Uterus (tissue), 4 donors: ENCODE measurements around the gene BSPH1. TPM values are rescaled to one million over a fixed set of nuclear protein-coding genes. Genes with fewer than 3 reads are reported as not detected.

ENCODE experiments used
- DNase-seq, 2 donors: peaks; one replicate each; pipeline ENCODE4 v3.0.0-alpha.2; 2019 to 2020
- H3K27ac ChIP-seq, 2 donors: fragments of 200-600 bp; sonication (generic); 1 replicate in 1 of 2; 2 replicates in 1 of 2; pipeline ENCODE4 v1.5.1; 2016 to 2018
- H3K27me3 ChIP-seq, 2 donors: fragments of 200-600 bp; sonication (generic); one replicate each; pipeline ENCODE4 v1.5.1; 2018 to 2019; ENCODE audit warnings: control low read depth in 1 of 2
- H3K36me3 ChIP-seq, 2 donors: fragments of 200-600 bp; sonication (generic); one replicate each; pipeline ENCODE4 v1.5.1; 2019; ENCODE audit warnings: control low read depth in 1 of 2
- H3K4me1 ChIP-seq, 2 donors: fragments of 200-600 bp; sonication (generic); one replicate each; pipeline ENCODE4 v1.5.1; 2018 to 2019; ENCODE audit warnings: control low read depth in 1 of 2
- H3K4me3 ChIP-seq, 2 donors: fragments of 200-600 bp; sonication (generic); 1 replicate in 1 of 2; 2 replicates in 1 of 2; pipeline ENCODE4 v1.5.1; 2018 to 2019; ENCODE audit warnings: mild to moderate bottlenecking in 1 of 2
- H3K9me3 ChIP-seq, 2 donors: fragments of 200-600 bp; sonication (generic); one replicate each; pipeline ENCODE4 v1.5.1; 2019; ENCODE audit warnings: control low read depth in 1 of 2
- POLR2A ChIP-seq, 2 donors: fragments of 450-650 bp; IDR thresholded peaks; one replicate each; pipeline ENCODE4 v1.6.1; 2016; ENCODE audit warnings: antibody characterized with exemption in 2 of 2, mild to moderate bottlenecking in 1 of 2, moderate library complexity in 1 of 2
- intact Hi-C: fragments of 100-400 bp; cut with DNase I; formaldehyde crosslinking; loops from one replicate; pipeline ENCODE4 v1.15.1; 2023; ENCODE audit warnings: low total_unique reads
- total RNA-seq, 4 donors: library from RNA; depleted of rRNA in 3 of 4; stranded (reverse); fragments of >200 nt in 3 of 4; gene quantifications; one replicate each; pipeline versions ENCODE4 v1.1.0 to v1.2.4, GENCODE V29; 2014 to 2023
- TF ChIP-seq, protein P1 (sequence below), 4 experiments: fragments of 200-600 bp in 2 of 4; fragments of 450-650 bp in 2 of 4; sonication (generic) in 2 of 4; IDR thresholded peaks; one replicate each; pipeline ENCODE4 v1.5.1; 2016 to 2019; ENCODE audit warnings: antibody characterized with exemption in 4 of 4, mild to moderate bottlenecking in 2 of 4, moderate library complexity in 1 of 4
- donor health status: DM: yes; HTN: yes; CAD: no.

The BSPH1 gene
- total RNA-seq, 4 donors from 2014 or later: not detected

DNA sequence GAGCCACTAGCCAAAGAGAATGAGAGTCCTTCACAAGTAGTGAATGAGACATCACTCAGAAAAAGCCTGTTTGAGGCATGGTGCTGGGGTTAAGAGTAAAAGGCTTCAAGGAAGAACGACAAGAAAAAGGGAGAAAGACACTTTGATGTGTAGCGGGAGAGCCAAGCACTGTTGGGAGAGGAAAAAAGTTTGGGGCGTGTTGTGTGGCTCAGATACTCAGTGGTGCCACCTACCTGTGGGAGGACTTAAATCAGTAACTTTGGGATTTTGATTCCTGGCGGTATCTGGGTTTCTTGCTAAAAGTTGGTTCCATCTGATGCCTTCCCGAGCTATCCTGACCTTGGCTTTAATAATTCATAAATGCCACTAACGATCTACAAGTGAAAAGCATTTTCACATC, 14.8 kb upstream of the BSPH1 start:
- H3K27me3 ChIP-seq: no peaks in the 10 kb centered on the region
- H3K4me1 ChIP-seq: no peaks in the 10 kb centered on the region
- H3K27ac ChIP-seq: no peak overlapping the region
- no peaks in the 10 kb centered on the region for H3K9me3 ChIP-seq
- no peaks in the 10 kb centered on the region for H3K36me3 ChIP-seq
- H3K4me3 ChIP-seq: no peak overlapping the region
- DNase-seq: no peak
- TF ChIP-seq, protein P1, sequence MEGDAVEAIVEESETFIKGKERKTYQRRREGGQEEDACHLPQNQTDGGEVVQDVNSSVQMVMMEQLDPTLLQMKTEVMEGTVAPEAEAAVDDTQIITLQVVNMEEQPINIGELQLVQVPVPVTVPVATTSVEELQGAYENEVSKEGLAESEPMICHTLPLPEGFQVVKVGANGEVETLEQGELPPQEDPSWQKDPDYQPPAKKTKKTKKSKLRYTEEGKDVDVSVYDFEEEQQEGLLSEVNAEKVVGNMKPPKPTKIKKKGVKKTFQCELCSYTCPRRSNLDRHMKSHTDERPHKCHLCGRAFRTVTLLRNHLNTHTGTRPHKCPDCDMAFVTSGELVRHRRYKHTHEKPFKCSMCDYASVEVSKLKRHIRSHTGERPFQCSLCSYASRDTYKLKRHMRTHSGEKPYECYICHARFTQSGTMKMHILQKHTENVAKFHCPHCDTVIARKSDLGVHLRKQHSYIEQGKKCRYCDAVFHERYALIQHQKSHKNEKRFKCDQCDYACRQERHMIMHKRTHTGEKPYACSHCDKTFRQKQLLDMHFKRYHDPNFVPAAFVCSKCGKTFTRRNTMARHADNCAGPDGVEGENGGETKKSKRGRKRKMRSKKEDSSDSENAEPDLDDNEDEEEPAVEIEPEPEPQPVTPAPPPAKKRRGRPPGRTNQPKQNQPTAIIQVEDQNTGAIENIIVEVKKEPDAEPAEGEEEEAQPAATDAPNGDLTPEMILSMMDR (IDR thresholded peaks at IDR 0.05): no peak
- TF ChIP-seq POLR2A (IDR thresholded peaks at IDR 0.05): no peak
- intact Hi-C loops: no loop called here

DNA sequence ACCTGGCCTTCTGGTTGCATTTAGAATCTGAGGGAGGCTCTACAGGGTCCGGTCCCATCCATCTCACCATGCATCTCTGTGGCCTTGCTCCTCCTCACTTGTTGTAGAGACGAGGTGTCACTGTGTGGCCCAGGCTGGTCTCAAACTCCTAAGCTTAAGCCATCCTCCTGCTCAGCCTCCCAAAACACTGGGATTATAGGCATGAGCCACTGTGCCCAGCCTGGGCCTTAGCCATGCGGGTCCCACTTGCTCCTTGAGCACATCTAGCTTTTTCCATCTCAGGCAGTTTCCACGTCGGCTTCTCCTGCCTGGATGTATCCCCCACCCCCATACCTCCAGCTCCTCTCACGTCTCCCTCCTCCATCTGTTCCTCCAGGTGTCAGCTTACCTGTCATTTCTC, 12.3 kb upstream of the BSPH1 start:
- Histone ChIP-seq H3K4me1 (no peaks in the 10 kb centered on the region), H3K4me3 (no peak overlapping the region), H3K27ac (no peak overlapping the region), H3K27me3 (no peaks in the 10 kb centered on the region), H3K9me3 (no peaks in the 10 kb centered on the region), H3K36me3 (no peaks in the 10 kb centered on the region)
- intact Hi-C loops: no loop called here
- no peak for DNase-seq
- no peak for TF ChIP-seq POLR2A (IDR thresholded peaks at IDR 0.05)
- TF ChIP-seq, protein P1 (IDR thresholded peaks at IDR 0.05): no peak

DNA sequence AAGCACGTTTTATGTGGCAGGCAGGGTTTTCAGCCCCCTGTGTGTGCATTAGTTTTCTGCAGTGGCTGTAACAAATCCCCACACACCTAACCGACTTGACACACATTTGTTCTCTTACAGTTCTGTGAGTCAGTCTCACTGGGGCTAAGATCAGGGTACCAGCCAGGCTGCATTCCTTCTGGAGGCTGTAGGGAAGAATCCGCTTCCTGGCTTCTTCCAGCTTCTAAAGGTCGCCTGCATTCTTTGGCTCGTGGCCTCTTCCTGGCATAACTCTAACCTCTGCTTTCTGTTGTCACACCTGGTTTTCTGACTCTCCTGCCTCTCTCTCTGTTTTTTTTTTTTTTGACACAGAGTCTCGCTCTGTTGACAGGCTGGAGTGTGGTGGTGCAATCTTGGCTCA, 8.9 kb upstream of the BSPH1 start:
- H3K4me1 ChIP-seq: no peaks in the 10 kb centered on the region
- H3K4me3 ChIP-seq: no peak overlapping the region
- no peaks in the 10 kb centered on the region for H3K27me3 ChIP-seq
- intact Hi-C loops: no loop called here
- H3K36me3 ChIP-seq: no peaks in the 10 kb centered on the region
- TF ChIP-seq, protein P1 (IDR thresholded peaks at IDR 0.05): no peak
- no peak for TF ChIP-seq POLR2A (IDR thresholded peaks at IDR 0.05)
- DNase-seq: no peak
- H3K27ac ChIP-seq: no peak overlapping the region
- H3K9me3 ChIP-seq: no peaks in the 10 kb centered on the region

DNA sequence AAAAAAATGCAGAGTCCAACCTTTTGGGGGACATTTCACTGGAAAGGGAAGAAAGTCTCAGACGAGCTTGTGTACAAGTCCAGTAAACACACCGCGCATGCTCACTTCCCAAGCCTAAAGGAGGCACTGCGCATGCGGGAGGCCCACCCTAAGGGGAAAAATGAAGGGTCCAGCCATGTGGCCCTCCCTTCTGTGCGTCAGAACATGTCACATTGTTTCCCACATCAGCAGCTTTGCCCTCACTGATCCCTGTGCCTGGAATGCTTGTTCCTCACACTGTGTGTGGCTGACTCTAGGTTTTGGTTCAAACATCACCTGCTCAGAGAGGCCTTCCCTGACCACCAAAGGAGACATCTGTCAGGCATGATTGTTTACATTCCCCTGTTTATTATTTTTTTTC, 6.8 kb upstream of the BSPH1 start:
- Histone ChIP-seq H3K27ac (no peak overlapping the region), H3K4me3 (no peak overlapping the region), H3K36me3 (no peaks in the 10 kb centered on the region), H3K4me1 (no peaks in the 10 kb centered on the region), H3K27me3 (no peaks in the 10 kb centered on the region), H3K9me3 (no peaks in the 10 kb centered on the region)
- TF ChIP-seq, protein P1 (IDR thresholded peaks at IDR 0.05): no peak
- TF ChIP-seq POLR2A (IDR thresholded peaks at IDR 0.05): no peak
- no peak for DNase-seq
- intact Hi-C loops: no loop called here

DNA sequence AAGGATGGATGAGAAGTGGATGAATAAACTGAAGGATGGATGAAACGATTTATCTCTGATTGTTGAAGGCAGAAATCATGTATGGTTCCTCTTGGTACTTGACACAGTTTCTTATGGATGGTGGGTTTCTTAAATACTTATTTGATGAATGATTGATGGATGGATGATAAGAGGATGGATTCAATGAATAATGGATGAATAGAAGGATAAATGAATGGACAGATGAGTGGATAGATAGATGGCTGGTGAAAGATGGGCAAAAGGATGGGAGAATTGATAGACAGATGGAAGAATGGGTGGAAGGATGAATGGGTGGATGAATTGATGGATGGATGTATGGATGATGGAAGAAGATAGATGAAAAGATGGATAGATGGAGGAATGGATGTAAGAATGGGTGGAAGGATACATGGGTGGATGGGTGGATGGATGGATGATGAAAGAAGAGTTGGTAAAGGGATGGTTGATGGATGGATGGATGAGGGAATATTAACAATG, 4.3 kb upstream of the BSPH1 start:
- TF ChIP-seq POLR2A (IDR thresholded peaks at IDR 0.05): no peak
- TF ChIP-seq, protein P1 (IDR thresholded peaks at IDR 0.05): no peak
- H3K36me3 ChIP-seq: no peaks in the 10 kb centered on the region
- intact Hi-C loops: no loop called here
- H3K27ac ChIP-seq: no peak overlapping the region
- DNase-seq: no peak
- H3K4me1 ChIP-seq: no peaks in the 10 kb centered on the region
- no peaks in the 10 kb centered on the region for H3K9me3 ChIP-seq
- no peak overlapping the region for H3K4me3 ChIP-seq
- H3K27me3 ChIP-seq: no peaks in the 10 kb centered on the region
